ENCODE measurements around the gene RCAN1. TPM values are rescaled to one million over a fixed set of nuclear protein-coding genes. Genes with fewer than 3 reads are reported as not detected.

Gene RCAN1
- total and polyA plus RNA-seq, 3 donors from 2014 or later = 16.7 to 21.9 (median 20.6) TPM

GRCh38 chr21:34650861-34651431, 36.0 kb upstream of the RCAN1 start:
- H3K27ac ChIP-seq = no peak overlapping the region
- H3K4me1 ChIP-seq = no peaks in the 10 kb centered on the region
- no peaks in the 10 kb centered on the region for H3K36me3 ChIP-seq (ENCODE audit: low read depth, missing control alignments)
- no peak overlapping the region for H3K4me3 ChIP-seq
- intact Hi-C loops (cut with DNase I; ENCODE audit: low total_unique reads) = no loop called here
- DNase-seq = no peak
- TF ChIP-seq POLR2A (IDR thresholded peaks at IDR 0.05) (no peak), CTCF (IDR thresholded peaks at IDR 0.05) (no peak)
- WGBS, 2 donors = 11 to 21% methylated on average over 1 of the region's 1 CpG
- no peaks in the 10 kb centered on the region for H3K27me3 ChIP-seq
- no peaks in the 10 kb centered on the region for H3K9me3 ChIP-seq

- no peaks in the 10 kb centered on the region for H3K9me3 ChIP-seq
- H3K4me3 ChIP-seq = no peak overlapping the region
- TF ChIP-seq CTCF (IDR thresholded peaks at IDR 0.05) (no peak), POLR2A (IDR thresholded peaks at IDR 0.05) (no peak)
- no peaks in the 10 kb centered on the region for H3K4me1 ChIP-seq
- no peaks in the 10 kb centered on the region for H3K36me3 ChIP-seq (ENCODE audit: low read depth, missing control alignments)
- intact Hi-C loops (cut with DNase I; ENCODE audit: low total_unique reads) = no loop called here
- H3K27ac ChIP-seq = no peak overlapping the region
- no peaks in the 10 kb centered on the region for H3K27me3 ChIP-seq
- WGBS, 2 donors = 84 to 97% methylated on average over 3 of the region's 3 CpGs
- no peak for DNase-seq
These were observed 34.5 kb upstream of the RCAN1 start for GRCh38 chr21:34649400-34649799.

GRCh38 chr21:34648739-34649297, 33.9 kb upstream of the RCAN1 start:
- Histone ChIP-seq H3K4me3 (no peak overlapping the region), H3K27me3 (no peaks in the 10 kb centered on the region), H3K27ac (no peak overlapping the region), H3K9me3 (no peaks in the 10 kb centered on the region), H3K4me1 (no peaks in the 10 kb centered on the region), H3K36me3 (ENCODE audit: low read depth, missing control alignments) (no peaks in the 10 kb centered on the region)
- no peak for DNase-seq
- no peak for TF ChIP-seq POLR2A (IDR thresholded peaks at IDR 0.05)
- no peak for TF ChIP-seq CTCF (IDR thresholded peaks at IDR 0.05)
- intact Hi-C loops (cut with DNase I; ENCODE audit: low total_unique reads) = no loop called here
- 82 to 89% methylated on average over 6 of the region's 6 CpGs for WGBS, 2 donors

GRCh38 chr21:34647555-34647954, 32.6 kb upstream of the RCAN1 start:
- no peaks in the 10 kb centered on the region for H3K36me3 ChIP-seq (ENCODE audit: low read depth, missing control alignments)
- no peak for DNase-seq
- TF ChIP-seq CTCF (IDR thresholded peaks at IDR 0.05) (no peak), POLR2A (IDR thresholded peaks at IDR 0.05) (no peak)
- H3K27ac ChIP-seq = no peak overlapping the region
- WGBS, 2 donors = 46 to 65% methylated on average over 6 of the region's 6 CpGs
- no peaks in the 10 kb centered on the region for H3K9me3 ChIP-seq
- no peaks in the 10 kb centered on the region for H3K4me1 ChIP-seq
- no peak overlapping the region for H3K4me3 ChIP-seq
- intact Hi-C loops (cut with DNase I; ENCODE audit: low total_unique reads) = no loop called here
- H3K27me3 ChIP-seq = no peaks in the 10 kb centered on the region

- Histone ChIP-seq H3K4me1 (no peaks in the 10 kb centered on the region), H3K27ac (no peak overlapping the region), H3K4me3 (no peak overlapping the region), H3K9me3 (no peaks in the 10 kb centered on the region), H3K27me3 (no peaks in the 10 kb centered on the region), H3K36me3 (ENCODE audit: low read depth, missing control alignments) (no peaks in the 10 kb centered on the region)
- 53 to 61% methylated on average over 3 to 4 of the region's 4 CpGs for WGBS, 2 donors
- TF ChIP-seq CTCF (IDR thresholded peaks at IDR 0.05) (no peak), POLR2A (IDR thresholded peaks at IDR 0.05) (no peak)
- DNase-seq = no peak
- intact Hi-C loops (cut with DNase I; ENCODE audit: low total_unique reads) = no loop called here
These were observed 29.9 kb upstream of the RCAN1 start for GRCh38 chr21:34644825-34645224.

All from testis (tissue), 3 donors.